Measurements from ENCODE around the gene HAAO.

DNA sequence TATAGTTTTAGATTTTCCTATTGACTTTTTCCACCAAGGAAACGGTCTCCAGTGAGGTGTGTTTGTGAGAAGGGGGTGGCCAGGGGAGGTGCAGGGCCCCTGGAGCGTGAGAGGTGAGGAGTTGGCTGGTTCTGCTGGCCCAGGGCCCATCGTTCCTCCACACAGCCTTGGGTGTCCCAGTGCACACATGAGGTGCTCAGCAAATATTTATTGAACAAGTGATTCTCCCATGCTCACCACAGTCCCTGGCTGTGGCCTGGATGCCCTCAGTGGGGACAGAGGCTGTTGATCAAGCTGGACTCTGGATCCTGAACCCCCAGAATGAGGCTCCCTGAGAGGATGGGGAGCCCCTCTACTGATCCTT, 5.0 kb downstream of the HAAO start:
- TF ChIP-seq, protein P1, sequence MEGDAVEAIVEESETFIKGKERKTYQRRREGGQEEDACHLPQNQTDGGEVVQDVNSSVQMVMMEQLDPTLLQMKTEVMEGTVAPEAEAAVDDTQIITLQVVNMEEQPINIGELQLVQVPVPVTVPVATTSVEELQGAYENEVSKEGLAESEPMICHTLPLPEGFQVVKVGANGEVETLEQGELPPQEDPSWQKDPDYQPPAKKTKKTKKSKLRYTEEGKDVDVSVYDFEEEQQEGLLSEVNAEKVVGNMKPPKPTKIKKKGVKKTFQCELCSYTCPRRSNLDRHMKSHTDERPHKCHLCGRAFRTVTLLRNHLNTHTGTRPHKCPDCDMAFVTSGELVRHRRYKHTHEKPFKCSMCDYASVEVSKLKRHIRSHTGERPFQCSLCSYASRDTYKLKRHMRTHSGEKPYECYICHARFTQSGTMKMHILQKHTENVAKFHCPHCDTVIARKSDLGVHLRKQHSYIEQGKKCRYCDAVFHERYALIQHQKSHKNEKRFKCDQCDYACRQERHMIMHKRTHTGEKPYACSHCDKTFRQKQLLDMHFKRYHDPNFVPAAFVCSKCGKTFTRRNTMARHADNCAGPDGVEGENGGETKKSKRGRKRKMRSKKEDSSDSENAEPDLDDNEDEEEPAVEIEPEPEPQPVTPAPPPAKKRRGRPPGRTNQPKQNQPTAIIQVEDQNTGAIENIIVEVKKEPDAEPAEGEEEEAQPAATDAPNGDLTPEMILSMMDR (IDR thresholded peaks at IDR 0.05) = no peak
- no peak for TF ChIP-seq ZFX (IDR thresholded peaks at IDR 0.05; ENCODE audit: borderline replicate concordance)
